ENCODE measurements around the gene AKT1.

DNA sequence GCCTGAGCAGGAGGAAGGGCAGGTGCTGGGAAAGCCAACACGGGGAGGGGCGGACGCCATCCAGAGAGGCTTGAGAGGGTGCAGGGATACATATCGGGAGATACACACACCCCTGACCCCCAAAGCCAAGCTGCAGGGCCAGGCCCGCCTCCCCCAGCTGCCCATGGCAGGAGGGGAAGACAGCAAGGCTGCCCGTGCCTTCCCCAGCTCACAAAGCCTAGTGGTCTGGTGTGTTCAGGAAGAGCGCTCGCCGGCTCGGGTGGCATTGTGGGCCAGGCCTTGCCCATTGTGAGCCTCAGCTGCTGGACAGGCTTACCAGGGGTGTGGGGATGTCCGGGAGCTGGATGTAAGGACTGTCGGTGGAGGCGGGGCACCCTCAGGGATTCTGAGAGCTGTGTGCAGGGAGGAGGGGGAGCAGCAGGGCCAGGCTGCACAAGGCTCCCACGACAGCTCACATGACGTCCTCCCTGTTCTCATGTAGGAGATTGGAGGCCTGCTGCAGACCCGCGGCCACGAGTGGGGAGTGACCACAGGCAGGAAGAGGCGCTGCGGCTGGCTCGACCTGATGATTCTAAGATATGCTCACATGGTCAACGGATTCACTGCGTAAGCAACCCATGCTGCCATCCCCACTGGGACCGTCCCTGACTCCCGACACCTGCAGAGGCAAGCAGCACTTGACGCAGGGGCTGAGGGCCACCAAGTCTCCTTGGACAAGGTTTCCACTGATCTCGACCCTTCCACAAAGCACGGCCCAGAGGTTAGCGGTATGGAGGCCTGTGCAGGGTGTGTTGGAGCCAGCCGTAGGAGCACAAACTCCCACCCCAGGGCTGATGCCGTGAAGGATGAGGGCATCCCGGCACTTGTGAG lies 52.7 kb downstream of the AKT1 start:
- TF ChIP-seq, protein P1, sequence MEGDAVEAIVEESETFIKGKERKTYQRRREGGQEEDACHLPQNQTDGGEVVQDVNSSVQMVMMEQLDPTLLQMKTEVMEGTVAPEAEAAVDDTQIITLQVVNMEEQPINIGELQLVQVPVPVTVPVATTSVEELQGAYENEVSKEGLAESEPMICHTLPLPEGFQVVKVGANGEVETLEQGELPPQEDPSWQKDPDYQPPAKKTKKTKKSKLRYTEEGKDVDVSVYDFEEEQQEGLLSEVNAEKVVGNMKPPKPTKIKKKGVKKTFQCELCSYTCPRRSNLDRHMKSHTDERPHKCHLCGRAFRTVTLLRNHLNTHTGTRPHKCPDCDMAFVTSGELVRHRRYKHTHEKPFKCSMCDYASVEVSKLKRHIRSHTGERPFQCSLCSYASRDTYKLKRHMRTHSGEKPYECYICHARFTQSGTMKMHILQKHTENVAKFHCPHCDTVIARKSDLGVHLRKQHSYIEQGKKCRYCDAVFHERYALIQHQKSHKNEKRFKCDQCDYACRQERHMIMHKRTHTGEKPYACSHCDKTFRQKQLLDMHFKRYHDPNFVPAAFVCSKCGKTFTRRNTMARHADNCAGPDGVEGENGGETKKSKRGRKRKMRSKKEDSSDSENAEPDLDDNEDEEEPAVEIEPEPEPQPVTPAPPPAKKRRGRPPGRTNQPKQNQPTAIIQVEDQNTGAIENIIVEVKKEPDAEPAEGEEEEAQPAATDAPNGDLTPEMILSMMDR (conservative IDR thresholded peaks at IDR 0.05; ENCODE audit: low read depth in 2 of 2) = no peak
- TF ChIP-seq EZH2 (IDR thresholded peaks at IDR 0.05; ENCODE audit: low read depth, unreplicated experiment) (no peak), POLR2AphosphoS5 (IDR thresholded peaks at IDR 0.05; ENCODE audit: low read depth) (no peak), EZH2phosphoT487 (IDR thresholded peaks at IDR 0.05; ENCODE audit: unreplicated experiment) (no peak)
- TF ChIP-seq, protein P2, sequence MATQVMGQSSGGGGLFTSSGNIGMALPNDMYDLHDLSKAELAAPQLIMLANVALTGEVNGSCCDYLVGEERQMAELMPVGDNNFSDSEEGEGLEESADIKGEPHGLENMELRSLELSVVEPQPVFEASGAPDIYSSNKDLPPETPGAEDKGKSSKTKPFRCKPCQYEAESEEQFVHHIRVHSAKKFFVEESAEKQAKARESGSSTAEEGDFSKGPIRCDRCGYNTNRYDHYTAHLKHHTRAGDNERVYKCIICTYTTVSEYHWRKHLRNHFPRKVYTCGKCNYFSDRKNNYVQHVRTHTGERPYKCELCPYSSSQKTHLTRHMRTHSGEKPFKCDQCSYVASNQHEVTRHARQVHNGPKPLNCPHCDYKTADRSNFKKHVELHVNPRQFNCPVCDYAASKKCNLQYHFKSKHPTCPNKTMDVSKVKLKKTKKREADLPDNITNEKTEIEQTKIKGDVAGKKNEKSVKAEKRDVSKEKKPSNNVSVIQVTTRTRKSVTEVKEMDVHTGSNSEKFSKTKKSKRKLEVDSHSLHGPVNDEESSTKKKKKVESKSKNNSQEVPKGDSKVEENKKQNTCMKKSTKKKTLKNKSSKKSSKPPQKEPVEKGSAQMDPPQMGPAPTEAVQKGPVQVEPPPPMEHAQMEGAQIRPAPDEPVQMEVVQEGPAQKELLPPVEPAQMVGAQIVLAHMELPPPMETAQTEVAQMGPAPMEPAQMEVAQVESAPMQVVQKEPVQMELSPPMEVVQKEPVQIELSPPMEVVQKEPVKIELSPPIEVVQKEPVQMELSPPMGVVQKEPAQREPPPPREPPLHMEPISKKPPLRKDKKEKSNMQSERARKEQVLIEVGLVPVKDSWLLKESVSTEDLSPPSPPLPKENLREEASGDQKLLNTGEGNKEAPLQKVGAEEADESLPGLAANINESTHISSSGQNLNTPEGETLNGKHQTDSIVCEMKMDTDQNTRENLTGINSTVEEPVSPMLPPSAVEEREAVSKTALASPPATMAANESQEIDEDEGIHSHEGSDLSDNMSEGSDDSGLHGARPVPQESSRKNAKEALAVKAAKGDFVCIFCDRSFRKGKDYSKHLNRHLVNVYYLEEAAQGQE (IDR thresholded peaks at IDR 0.05; ENCODE audit: unreplicated experiment) = no peak

Data from GM23338 (cell line).